Hepatic stellate cell (primary cell): Measurements from ENCODE around the gene RMRP.

Experiments used
- DNase-seq: peaks from one replicate; pipeline ENCODE4 v3.0.0; 2011; ENCODE audit warnings: low spot score

RMRP gene

DNA sequence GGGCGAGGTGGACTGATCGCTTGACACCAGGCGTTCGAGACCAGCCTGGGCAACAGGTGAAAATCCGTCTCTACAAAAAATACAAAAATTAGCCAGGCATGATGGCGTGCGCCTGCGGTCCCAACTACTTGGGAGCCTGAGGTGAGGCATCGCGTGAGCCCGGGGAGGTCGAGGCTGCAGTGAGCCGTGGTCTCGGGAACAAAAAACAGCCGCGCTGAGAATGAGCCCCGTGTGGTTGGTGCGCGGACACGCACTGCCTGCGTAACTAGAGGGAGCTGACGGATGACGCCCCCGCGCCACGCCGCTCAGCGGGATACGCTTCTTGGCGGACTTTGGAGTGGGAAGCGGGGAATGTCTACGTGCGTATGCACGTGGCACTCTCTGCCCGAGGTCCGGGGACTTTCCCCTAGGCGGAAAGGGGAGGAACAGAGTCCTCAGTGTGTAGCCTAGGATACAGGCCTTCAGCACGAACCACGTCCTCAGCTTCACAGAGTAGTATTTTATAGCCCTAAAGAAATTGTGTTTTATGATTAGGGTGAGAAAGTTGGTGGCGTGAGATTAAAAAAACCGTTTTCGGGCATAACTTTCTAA lies at the start of gene RMRP:
Gene RMRP, minus strand, starts transcription at position 474 of the 591 bp plus-strand sequence.
- DNase-seq, result peak; percentile 97

DNA sequence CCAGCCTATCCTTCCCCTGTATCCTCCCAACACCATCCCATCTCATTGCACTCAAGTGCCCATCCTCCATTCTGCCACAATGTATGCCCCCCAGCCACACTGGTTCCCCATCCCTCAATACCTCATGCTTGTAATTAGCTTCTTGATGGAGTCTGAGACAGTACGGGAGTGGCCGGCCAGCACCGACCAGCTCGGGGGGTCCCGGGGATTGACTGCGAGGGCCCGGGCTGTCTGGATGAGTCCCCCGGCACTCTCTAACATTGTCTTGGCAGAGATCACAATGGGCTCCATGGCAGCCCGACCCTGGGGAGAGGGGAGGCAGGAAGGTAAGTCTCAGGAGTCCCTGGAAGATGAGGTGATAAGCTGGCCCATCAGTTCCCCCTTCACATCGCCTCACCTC lies 49.1 kb upstream of the RMRP start:
- no peak for DNase-seq

- no peak for DNase-seq
These were observed 48.1 kb upstream of the RMRP start for GRCh38 chr9:35705836-35706430.

DNA sequence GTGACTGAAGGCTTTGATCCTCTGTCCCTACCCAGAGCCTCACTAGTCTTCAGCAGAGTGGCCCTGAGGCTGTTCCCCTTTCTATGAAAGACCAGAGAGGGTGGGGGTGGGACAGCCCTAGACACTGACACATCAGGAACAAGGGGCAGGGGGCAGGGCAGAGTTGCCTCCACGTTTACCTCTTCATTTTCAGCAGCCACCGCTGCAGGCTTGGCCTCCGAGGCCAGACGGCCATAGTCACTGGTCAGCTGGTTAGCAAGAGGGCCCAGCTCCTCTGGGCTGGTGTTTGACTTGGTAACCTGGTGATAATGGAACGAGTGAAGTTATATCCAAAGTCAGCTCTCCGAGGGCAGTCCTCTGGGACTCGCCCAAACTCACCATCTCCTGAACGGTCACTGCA lies 47.6 kb upstream of the RMRP start:
- DNase-seq, result no peak

- no peak for DNase-seq
These were observed 46.3 kb upstream of the RMRP start for GRCh38 chr9:35703906-35704672.

- no peak for DNase-seq
These were observed 44.9 kb upstream of the RMRP start for GRCh38 chr9:35702696-35703095.

- no peak for DNase-seq
These were observed 43.1 kb upstream of the RMRP start for GRCh38 chr9:35700942-35701341.

GRCh38 chr9:35700031-35700430 lies 42.2 kb upstream of the RMRP start:
- no peak for DNase-seq

- DNase-seq, result no peak
These were observed 40.4 kb upstream of the RMRP start for GRCh38 chr9:35698231-35698630.

DNA sequence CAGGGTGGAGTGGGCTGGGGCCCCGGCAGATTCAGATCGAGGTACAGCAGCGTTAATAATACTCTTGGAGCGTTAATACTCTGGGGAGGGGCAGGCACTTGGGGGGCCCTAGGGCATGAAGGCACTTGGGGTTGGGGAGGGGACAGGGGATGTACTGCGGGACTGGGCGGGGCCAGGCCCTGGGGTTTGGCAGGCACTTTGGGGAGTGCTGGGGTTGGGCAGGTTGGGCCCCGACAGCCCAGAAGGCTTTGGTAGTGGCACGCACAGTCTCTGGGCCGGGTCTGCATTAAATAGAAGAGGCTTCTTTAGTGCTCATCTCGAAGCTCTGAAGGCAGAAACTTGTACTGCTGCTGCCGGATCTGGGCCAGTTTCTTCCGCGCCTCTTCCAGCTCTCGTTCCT lies 39.7 kb upstream of the RMRP start:
- no peak for DNase-seq

GRCh38 chr9:35696520-35697215 lies 38.8 kb upstream of the RMRP start:
- peak; percentile 49 for DNase-seq

DNA sequence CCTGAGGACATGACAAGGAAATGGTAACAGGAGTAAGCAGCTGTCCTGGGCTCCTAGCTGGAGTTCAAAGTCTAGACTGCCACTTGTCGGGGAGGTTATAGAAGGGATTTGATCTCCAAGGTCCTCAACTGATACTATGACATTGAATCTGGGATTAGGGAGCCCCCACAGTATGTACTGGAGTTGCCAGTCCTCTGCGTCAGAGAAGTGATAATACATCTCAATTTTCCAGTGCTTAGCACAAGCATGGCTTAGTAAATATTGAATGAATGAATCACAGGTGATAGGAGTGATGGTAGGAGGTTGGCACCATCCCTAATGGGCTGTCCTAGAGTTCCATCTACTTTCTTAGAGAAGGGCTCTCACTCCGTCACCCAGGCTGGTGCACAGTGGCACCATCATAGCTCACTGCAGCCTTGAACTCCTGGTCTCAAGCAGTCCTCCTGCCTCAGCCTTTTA lies 38.2 kb upstream of the RMRP start:
- DNase-seq, result no peak

- DNase-seq, result no peak
These were observed 34.0 kb upstream of the RMRP start for GRCh38 chr9:35691757-35692301.

DNA sequence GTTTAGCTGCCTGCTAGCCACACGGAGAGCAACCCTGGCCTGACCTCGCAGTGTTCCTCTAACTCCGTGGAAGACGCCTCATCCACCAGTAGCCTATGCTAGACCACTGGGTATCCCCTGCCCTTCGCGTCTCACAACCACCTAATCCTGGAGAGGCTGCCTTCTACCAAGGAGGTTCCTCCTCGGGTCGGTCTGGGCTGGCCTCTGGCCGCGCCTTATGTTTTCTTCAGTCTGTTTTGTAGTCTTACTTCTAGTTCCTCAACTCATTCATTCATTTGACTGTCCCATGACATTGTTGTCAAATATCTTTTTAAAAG lies 33.5 kb upstream of the RMRP start:
- DNase-seq, result no peak

DNA sequence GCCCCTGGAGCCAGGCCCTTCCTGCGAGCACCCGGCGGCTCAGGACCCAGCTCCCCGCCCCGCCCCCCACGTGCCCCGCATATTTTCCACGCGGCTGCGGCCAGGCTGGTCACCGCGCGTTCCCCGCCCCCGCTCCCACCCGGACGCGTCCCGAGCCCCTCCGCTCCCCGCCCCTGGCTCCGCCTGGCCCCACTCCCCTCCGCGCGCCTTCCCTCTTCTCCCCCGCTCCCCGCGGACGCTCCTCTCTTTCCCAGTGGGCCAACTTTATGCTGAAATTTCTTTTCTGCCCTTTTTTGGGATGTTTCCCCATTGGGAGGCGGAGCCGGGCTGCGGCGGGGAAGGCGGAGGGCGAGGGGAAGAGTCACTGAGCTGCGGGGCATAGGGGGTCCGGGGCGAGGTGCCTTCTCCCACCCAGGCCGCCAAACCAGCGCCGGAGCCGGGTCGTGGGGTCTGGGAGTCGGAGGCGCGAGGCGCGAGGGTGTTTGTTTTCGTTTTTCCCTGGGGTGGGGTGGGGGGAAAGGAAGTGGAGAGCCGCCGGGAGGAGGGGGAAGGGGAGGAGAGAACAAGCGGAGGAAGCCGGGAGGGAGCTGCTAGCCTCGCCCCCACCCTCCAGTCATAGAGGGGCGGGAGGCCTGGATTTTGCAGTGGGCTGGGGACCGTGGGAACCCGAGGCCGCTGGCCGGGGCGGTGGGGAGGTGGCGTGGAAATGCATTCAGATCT lies 33.0 kb upstream of the RMRP start:
- peak; percentile 85 for DNase-seq

DNA sequence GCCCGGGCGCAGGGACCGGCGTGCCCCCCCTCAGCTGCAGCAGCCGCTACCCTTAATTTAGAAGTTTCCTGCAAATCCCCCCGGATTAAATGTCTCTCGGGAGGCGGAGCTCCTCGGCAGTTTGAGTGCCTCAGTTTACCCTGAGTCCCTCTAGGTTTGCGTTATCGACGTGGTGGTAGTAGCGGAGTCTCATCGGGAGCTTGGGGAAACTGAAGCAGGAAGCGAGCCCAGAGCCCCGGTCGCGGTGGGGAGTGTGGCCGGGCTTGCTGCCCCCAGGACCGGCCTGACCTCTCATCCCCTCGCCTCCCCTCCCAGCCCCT lies 32.4 kb upstream of the RMRP start:
- no peak for DNase-seq

DNA sequence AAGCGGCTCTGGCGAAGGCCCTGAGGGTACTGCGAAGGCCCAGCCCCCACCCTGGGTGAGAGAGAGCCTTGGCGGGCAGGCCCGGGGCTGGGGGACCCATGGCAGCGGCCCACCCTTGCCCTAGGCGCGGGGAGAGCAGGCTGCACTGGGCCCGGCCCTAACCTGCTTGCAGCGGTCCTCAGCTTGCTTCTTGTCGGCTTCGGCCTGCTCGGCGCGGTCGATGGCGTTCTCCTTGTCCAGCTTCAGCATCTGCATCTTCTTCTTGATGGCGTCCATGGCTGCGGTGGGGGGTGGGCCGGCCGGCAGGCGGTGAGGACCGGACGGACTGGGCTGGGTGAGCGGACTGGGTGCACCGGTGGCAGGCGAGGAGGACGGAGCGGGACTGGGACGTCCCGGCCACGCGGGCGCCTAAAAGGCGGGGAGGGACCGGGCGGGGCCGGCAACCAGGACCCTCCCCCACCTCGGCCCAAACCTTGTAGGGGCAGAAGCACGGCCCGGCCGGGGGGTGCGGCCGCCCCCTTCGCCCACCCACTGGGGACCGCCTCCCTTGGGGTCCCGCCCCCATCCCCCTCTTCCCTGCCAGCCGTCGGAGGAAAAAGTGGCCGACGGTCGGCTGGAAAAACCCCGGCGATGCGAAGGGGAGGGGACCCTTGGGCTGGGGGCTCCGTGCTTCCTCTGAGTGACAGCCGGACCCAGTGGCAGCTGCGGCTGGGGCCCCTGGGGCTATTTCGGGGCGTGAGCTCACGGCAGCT lies 31.9 kb upstream of the RMRP start, which contains the start of gene TPM2:
Gene TPM2, minus strand, starts transcription at position 384 of the 752 bp plus-strand sequence. Its CDS starts 108 bp downstream, at position 276.
- peak; percentile 92 for DNase-seq

DNA sequence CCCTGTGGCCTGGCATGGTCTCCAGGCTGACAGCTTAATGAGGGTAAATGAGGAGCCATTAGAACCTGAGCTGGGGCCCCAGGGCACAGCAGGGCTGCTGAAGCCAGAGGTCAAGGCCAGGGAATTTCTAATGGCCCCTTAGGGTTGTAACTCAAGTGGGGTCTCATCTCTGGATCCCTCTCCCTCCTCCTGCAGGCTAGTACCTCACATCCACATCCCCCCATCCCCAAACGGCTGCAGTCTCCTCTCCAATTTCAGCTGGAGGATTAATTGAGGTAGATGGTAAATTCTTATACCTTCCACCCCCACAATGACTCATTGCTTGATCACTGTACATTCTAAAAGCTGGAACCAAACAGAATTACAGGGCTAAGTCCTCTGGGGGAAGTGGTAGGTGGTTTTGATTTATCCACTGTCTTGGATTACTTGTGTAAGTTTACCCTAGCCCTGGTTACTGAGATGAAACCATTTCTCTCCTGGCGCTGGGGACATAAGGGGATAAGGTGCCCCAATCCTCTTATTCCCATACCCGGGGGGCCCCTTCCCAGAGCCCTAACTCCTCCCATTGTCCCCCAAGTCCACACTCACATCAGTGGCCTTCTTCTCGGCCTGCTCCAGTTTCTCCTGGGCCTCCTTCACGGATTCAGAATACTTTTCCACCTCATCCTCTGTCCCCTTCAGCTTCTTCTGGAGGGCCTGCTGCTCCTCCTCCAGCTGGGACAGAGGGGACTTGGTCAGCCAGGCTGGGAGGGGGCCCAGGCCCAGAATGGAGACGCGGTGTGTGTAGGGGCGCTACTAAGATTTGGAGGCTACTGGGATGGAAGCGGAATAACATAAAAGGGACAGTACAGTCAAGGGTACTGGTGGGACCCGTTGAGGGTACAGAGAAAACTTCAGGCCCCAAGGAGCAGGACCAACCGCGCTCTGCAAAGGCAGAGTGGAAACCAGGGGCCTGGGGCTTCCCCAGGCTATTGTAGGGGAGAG lies 31.0 kb upstream of the RMRP start:
- peak; percentile 76 for DNase-seq

- DNase-seq, result no peak
These were observed 30.2 kb upstream of the RMRP start for GRCh38 chr9:35687972-35688557.

DNA sequence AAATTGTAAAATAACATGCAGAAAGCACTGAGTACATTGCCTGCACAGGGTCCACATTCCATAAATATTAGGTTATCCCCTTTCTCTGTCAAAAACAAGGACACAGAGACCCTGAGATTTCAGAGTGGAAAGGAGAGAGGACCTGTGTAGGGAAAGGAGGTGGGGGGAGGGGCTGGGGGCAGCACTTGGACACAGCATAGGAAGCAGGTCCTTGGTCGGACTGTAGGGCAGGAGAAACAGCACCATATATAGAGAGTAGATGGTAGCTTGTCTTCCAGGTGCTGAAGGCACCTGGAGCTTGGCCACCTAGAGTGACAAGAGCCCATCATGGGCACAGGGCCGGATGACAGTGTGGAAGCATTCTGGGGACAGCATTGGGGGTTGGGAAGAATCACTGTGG lies 29.5 kb upstream of the RMRP start:
- no peak for DNase-seq
